OCI-LY7 (cell line): ENCODE data around the gene GTF2H2C_2.
"Not testable (repeated sequence)": the region's sequence is repeated elsewhere in the genome, so short reads cannot be mapped to it uniquely, and the experiment has no call there.

Experiments used
- CTCF ChIP-seq: fragments of 200-600 bp; sonication (generic); conservative IDR thresholded peaks from 2 replicates; pipeline ENCODE4 v1.5.1; 2014; ENCODE audit warnings: mild to moderate bottlenecking, antibody characterized with exemption, low read length, moderate library complexity, mixed read lengths
- EZH2phosphoT487 ChIP-seq: fragments of 200-600 bp; sonication (generic); IDR thresholded peaks from 2 replicates; pipeline ENCODE4 v1.6.1; 2018; ENCODE audit warnings: low read depth, borderline replicate concordance, mild to moderate bottlenecking, mixed run types, antibody characterized with exemption, low read length, moderate library complexity, mixed read lengths

DNA sequence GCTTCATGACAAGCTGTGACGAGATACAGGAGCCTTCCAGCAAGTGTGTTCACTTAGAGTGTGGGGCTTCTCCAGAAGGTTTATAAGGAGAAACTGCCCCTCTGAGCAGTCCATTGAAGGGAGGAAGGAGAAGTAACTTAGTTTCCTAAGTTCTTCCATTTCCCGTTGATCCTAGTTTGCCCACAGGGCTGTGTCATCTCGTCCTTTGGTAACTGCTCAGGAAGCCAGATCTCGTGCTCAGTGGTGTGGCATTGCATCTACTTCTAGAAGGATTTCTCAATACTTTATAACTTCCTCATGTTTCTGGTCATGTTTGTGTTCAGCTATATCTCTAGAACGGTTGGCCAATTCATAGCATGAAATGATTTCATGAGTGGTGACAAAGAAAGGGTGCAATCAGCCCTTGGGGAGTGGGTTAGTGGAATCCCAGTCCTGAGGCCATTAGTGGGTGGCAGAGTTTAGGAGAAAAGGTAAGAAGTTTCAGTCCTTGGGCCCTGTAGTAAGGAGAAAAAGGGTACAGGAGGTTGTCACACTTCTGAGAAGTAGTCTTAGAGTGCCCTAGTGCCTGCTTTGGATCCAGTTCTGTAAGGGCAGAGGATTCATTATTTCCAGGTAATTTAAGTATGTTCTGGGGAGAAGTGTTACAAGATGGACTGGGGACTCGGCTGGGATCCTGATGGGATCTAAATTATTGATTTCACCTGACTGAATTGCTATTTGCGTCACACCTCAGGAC, 36.2 kb downstream of the GTF2H2C_2 start:
- TF ChIP-seq CTCF, EZH2phosphoT487: not testable (repeated sequence)
